MM.1S (cell line): ENCODE measurements around the gene ZMIZ1.

Experiments used
- DNase-seq: peaks from one replicate; pipeline ENCODE4 v3.0.0-alpha.2; 2015
- H2AFZ ChIP-seq: fragments of 300-600 bp; sonication (generic); 2 replicates; pipeline ENCODE4 v1.6.0; 2016; ENCODE audit warnings: antibody characterized with exemption, low read length
- H3F3A ChIP-seq: fragments of 300-600 bp; sonication (generic); 2 replicates; pipeline ENCODE4 v1.6.1; 2016; ENCODE audit warnings: mild to moderate bottlenecking, antibody characterized with exemption, low read length, moderate library complexity, mixed read lengths; ENCODE audit not compliant: insufficient read depth
- H3K27ac ChIP-seq: fragments of 300-600 bp; sonication (generic); 2 replicates; pipeline ENCODE4 v1.5.1; 2016; ENCODE audit warnings: mild to moderate bottlenecking, low read length
- H3K27me3 ChIP-seq: fragments of 300-600 bp; sonication (generic); replicated peaks from 2 replicates; pipeline ENCODE4 v1.6.0; 2016; ENCODE audit warnings: low read length; ENCODE audit not compliant: insufficient read depth
- H3K36me3 ChIP-seq: fragments of 300-600 bp; sonication (generic); replicated peaks from 2 replicates; pipeline ENCODE4 v1.6.1; 2016; ENCODE audit warnings: mild to moderate bottlenecking, low read length, mixed read lengths; ENCODE audit not compliant: insufficient read depth
- H3K4me1 ChIP-seq: fragments of 300-600 bp; sonication (generic); 2 replicates; pipeline ENCODE4 v1.6.1; 2016; ENCODE audit warnings: low read length, mixed read lengths
- H3K4me2 ChIP-seq: fragments of 300-600 bp; sonication (generic); 2 replicates; pipeline ENCODE4 v1.6.0; 2016; ENCODE audit warnings: low read depth, low read length
- H3K4me3 ChIP-seq: fragments of 300-600 bp; sonication (generic); 2 replicates; pipeline ENCODE4 v1.5.1; 2016; ENCODE audit warnings: low read length, mixed read lengths
- H3K79me2 ChIP-seq: fragments of 300-600 bp; sonication (generic); 2 replicates; pipeline ENCODE4 v1.6.1; 2016; ENCODE audit warnings: mixed run types, low read length, mixed read lengths
- H3K9ac ChIP-seq: fragments of 300-600 bp; sonication (generic); 2 replicates; pipeline ENCODE4 v1.6.1; 2016; ENCODE audit warnings: low read length, mixed read lengths
- H3K9me2 ChIP-seq: fragments of 300-600 bp; sonication (generic); replicated peaks from 2 replicates; pipeline ENCODE4 v1.6.1; 2016; ENCODE audit warnings: mild to moderate bottlenecking, low read length, mixed read lengths; ENCODE audit not compliant: insufficient read depth
- H3K9me3 ChIP-seq: fragments of 300-600 bp; sonication (generic); replicated peaks from 2 replicates; pipeline ENCODE4 v1.6.1; 2016; ENCODE audit warnings: mild to moderate bottlenecking, low read length, mixed read lengths; ENCODE audit not compliant: insufficient read depth
- H4K20me1 ChIP-seq: fragments of 300-600 bp; sonication (generic); 2 replicates; pipeline ENCODE4 v1.6.1; 2016; ENCODE audit warnings: mild to moderate bottlenecking, low read length, moderate library complexity, mixed read lengths; ENCODE audit not compliant: insufficient read depth
- CTCF ChIP-seq: fragments of 300-600 bp; sonication (generic); IDR thresholded peaks from 2 replicates; pipeline ENCODE4 v1.5.1; 2016; ENCODE audit warnings: antibody characterized with exemption, low read length, mixed read lengths
- EZH2 ChIP-seq: fragments of 300-600 bp; sonication (generic); optimal IDR thresholded peaks from 2 replicates; pipeline ENCODE3; 2017; ENCODE audit warnings: low read depth, mild to moderate bottlenecking, antibody characterized with exemption, low read length, mixed read lengths
- EZH2phosphoT487 ChIP-seq: fragments of 300-600 bp; sonication (generic); IDR thresholded peaks from 2 replicates; pipeline ENCODE4 v1.6.1; 2018; ENCODE audit warnings: antibody characterized with exemption, low read length

ZMIZ1 gene

GRCh38 chr10:79355420-79356017, 286.8 kb downstream of the ZMIZ1 start:
- Histone ChIP-seq H3K9ac (no peak overlapping the region), H3F3A (peaks cover 7% of the 10 kb centered on the region), H3K4me1 (no peaks in the 10 kb centered on the region), H3K36me3 (peaks cover 33% of the 10 kb centered on the region), H3K79me2 (peaks cover 47% of the 10 kb centered on the region), H3K4me3 (no peak overlapping the region), H3K27ac (no peak overlapping the region), H2AFZ (no peak overlapping the region), H3K4me2 (no peak overlapping the region), H4K20me1 (peaks cover 19% of the 10 kb centered on the region), H3K9me2 (no peaks in the 10 kb centered on the region), H3K9me3 (no peaks in the 10 kb centered on the region), H3K27me3 (no peaks in the 10 kb centered on the region)
- TF ChIP-seq EZH2phosphoT487 = no peak
- no peak for TF ChIP-seq CTCF
- TF ChIP-seq EZH2 = no peak
- DNase-seq = no peak

GRCh38 chr10:79356104-79356503, 287.3 kb downstream of the ZMIZ1 start:
- H3K79me2 ChIP-seq = peaks cover 41% of the 10 kb centered on the region
- H3K4me1 ChIP-seq = no peaks in the 10 kb centered on the region
- no peak for DNase-seq
- no peak overlapping the region for H2AFZ ChIP-seq
- no peak overlapping the region for H3K4me3 ChIP-seq
- peaks cover 16% of the 10 kb centered on the region for H4K20me1 ChIP-seq
- no peaks in the 10 kb centered on the region for H3K9me2 ChIP-seq
- H3K27ac ChIP-seq = no peak overlapping the region
- H3K4me2 ChIP-seq = no peak overlapping the region
- TF ChIP-seq EZH2 (no peak), CTCF (no peak), EZH2phosphoT487 (no peak)
- H3K9me3 ChIP-seq = no peaks in the 10 kb centered on the region
- H3K9ac ChIP-seq = no peak overlapping the region
- no peaks in the 10 kb centered on the region for H3K27me3 ChIP-seq
- peaks cover 28% of the 10 kb centered on the region for H3K36me3 ChIP-seq
- H3F3A ChIP-seq = peaks cover 7% of the 10 kb centered on the region

GRCh38 chr10:79357180-79357579, 288.4 kb downstream of the ZMIZ1 start:
- Histone ChIP-seq H3K36me3 (peaks cover 19% of the 10 kb centered on the region), H3F3A (peaks cover 7% of the 10 kb centered on the region), H4K20me1 (peaks cover 15% of the 10 kb centered on the region), H3K4me1 (no peaks in the 10 kb centered on the region), H2AFZ (no peak overlapping the region), H3K27ac (no peak overlapping the region), H3K9me2 (no peaks in the 10 kb centered on the region), H3K4me2 (no peak overlapping the region), H3K4me3 (no peak overlapping the region), H3K9ac (no peak overlapping the region), H3K9me3 (no peaks in the 10 kb centered on the region), H3K79me2 (peaks cover 32% of the 10 kb centered on the region), H3K27me3 (no peaks in the 10 kb centered on the region)
- DNase-seq = no peak
- TF ChIP-seq EZH2 (no peak), EZH2phosphoT487 (no peak), CTCF (no peak)
